K562 (cell line): ENCODE data around the gene IBTK. TPM values are rescaled to one million over a fixed set of nuclear protein-coding genes. Genes with fewer than 3 reads are reported as not detected.

ENCODE experiments used
- BACH1 ChIP-seq: fragments of 200-800 bp; sonication (Bioruptor generic); IDR thresholded peaks from 2 replicates; pipeline ENCODE4 v1.6.1; 2016; ENCODE audit warnings: missing genetic modification characterization, missing compliant biosample characterization
- CHD1 ChIP-seq: fragments of 200-600 bp; sonication (generic); IDR thresholded peaks from one replicate; pipeline ENCODE4 v1.6.1; 2012; ENCODE audit warnings: mild to moderate bottlenecking, moderate library complexity, low read length, inconsistent platforms
- CXXC5 ChIP-seq: fragments of 250-450 bp; sonication (Bioruptor Pico); IDR thresholded peaks from 2 replicates; pipeline ENCODE4 v1.8.0; 2022; ENCODE audit warnings: inconsistent platforms, mild to moderate bottlenecking, moderate library complexity
- DACH1 ChIP-seq: fragments of 450-650 bp; IDR thresholded peaks from 2 replicates; pipeline ENCODE4 v1.6.1; 2018; ENCODE audit not compliant: partially characterized antibody
- FOS ChIP-seq: IDR thresholded peaks from 3 replicates; pipeline ENCODE4 v1.6.1; 2011; ENCODE audit not compliant: insufficient read length; ENCODE audit errors: extremely low read depth
- FOXJ3 ChIP-seq: sonication (generic); formaldehyde crosslinking; IDR thresholded peaks from 2 replicates; pipeline ENCODE4 v1.4.0; 2020; ENCODE audit warnings: mild to moderate bottlenecking, missing genetic modification reagents
- GATAD2A ChIP-seq: fragments of 450-650 bp; IDR thresholded peaks from 2 replicates; pipeline ENCODE4 v1.6.1; 2017
- JUND ChIP-seq, 2 experiments: IDR thresholded peaks; 2 replicates in 1 of 2; 3 replicates in 1 of 2; pipeline ENCODE4 v1.6.1; 2011; ENCODE audit warnings: borderline replicate concordance in 2 of 2, low read depth in 2 of 2, low read length in 2 of 2, improper control_type of control experiment in 1 of 2, missing biosample characterization in 1 of 2, missing genetic modification characterization in 1 of 2, missing genetic modification reagents in 1 of 2
- NCOA2 ChIP-seq, 2 experiments: fragments of 450-650 bp; IDR thresholded peaks; 2 replicates each; pipeline ENCODE4 v1.6.1; 2018; ENCODE audit warnings: mild to moderate bottlenecking in 2 of 2, moderate library complexity in 1 of 2; ENCODE audit not compliant: partially characterized antibody in 2 of 2
- PHF21A ChIP-seq: fragments of 450-650 bp; IDR thresholded peaks from 2 replicates; pipeline ENCODE4 v1.6.1; 2017; ENCODE audit warnings: low read depth, borderline replicate concordance
- POLR3G ChIP-seq: IDR thresholded peaks from 2 replicates; pipeline ENCODE4 v1.6.1; 2011; ENCODE audit not compliant: insufficient read length, insufficient replicate concordance; ENCODE audit errors: extremely low read depth
- SP2 ChIP-seq: IDR thresholded peaks from 2 replicates; pipeline ENCODE4 v1.6.1; 2011; ENCODE audit warnings: mild to moderate bottlenecking, low read depth, low read length, moderate library complexity; ENCODE audit not compliant: poor library complexity, severe bottlenecking; ENCODE audit errors: extremely low read depth
- STAT6 ChIP-seq: sonication (generic); formaldehyde crosslinking; IDR thresholded peaks from 2 replicates; pipeline ENCODE4 v1.8.1; 2023; ENCODE audit warnings: mild to moderate bottlenecking, missing genetic modification reagents
- ZBTB2 ChIP-seq: fragments of 450-650 bp; IDR thresholded peaks from 2 replicates; pipeline ENCODE4 v1.6.1; 2016; ENCODE audit warnings: antibody characterized with exemption
- ZNF184 ChIP-seq: sonication (generic); formaldehyde crosslinking; IDR thresholded peaks from 2 replicates; pipeline ENCODE4 v1.5.0; 2020; ENCODE audit warnings: missing genetic modification reagents
- ZNF395 ChIP-seq: fragments of 200-800 bp; sonication (Bioruptor generic); IDR thresholded peaks from 2 replicates; pipeline ENCODE4 v1.6.1; 2017; ENCODE audit warnings: missing genetic modification characterization, missing compliant biosample characterization
- ZNF57 ChIP-seq: fragments of 450-650 bp; formaldehyde crosslinking; IDR thresholded peaks from 2 replicates; pipeline ENCODE4 v1.4.0; 2020; ENCODE audit warnings: mild to moderate bottlenecking, moderate library complexity
- ZNF644 ChIP-seq: fragments of 200-800 bp; sonication (Bioruptor generic); IDR thresholded peaks from 2 replicates; pipeline ENCODE4 v1.6.1; 2016; ENCODE audit warnings: low read depth, missing genetic modification characterization, missing compliant biosample characterization
- ZNF780A ChIP-seq: fragments of 250-450 bp; sonication (Bioruptor Pico); IDR thresholded peaks from 2 replicates; pipeline ENCODE4 v1.5.0; 2021; ENCODE audit warnings: mild to moderate bottlenecking
- polyA plus RNA-seq, 8 experiments: library from polyadenylated mRNA; depleted of rRNA in 4 of 8; stranded (reverse) in 5 of 8; unstranded in 3 of 8; fragments of >200 nt; fragmentation: Nextera tagmentation in 2 of 8; fragmentation: Illumina TruSeq in 1 of 8; extraction: Ambion mirVana in 2 of 8; extraction: Trizol in 1 of 8; gene quantifications; 2 replicates each; pipeline versions ENCODE4 v1.2.1 to v1.2.3, GENCODE V29; 2011 to 2014; ENCODE audit warnings: inconsistent platforms in 1 of 8, missing spikeins in 1 of 8
- total RNA-seq, 7 experiments: library from RNA; depleted of rRNA in 6 of 7; stranded (reverse); fragments of >200 nt in 6 of 7; fragmentation: Illumina TruSeq in 2 of 7; extraction: Trizol in 2 of 7; gene quantifications; 2 replicates each; pipeline versions ENCODE4 v1.2.1 to v1.2.3, GENCODE V29; 2011 to 2021; ENCODE audit warnings: low replicate concordance in 1 of 7
- TF ChIP-seq, protein P1 (sequence below): fragments of 150-350 bp; conservative IDR thresholded peaks from 2 replicates; pipeline ENCODE4 v1.6.1; 2014; ENCODE audit warnings: low read length

The IBTK gene
- total and polyA plus RNA-seq, 9 of the 15 experiments (the other 6 are each of a cell fraction or from before 2014, with no cell fraction given): 13.2 to 36.4 (median 21.8) TPM

- no peak for TF ChIP-seq POLR3G
- no peak for TF ChIP-seq FOXJ3 (CRISPR knock-in tag)
- peak; percentile 75 for TF ChIP-seq CHD1
- no peak for TF ChIP-seq ZNF184 (CRISPR knock-in tag)
- TF ChIP-seq STAT6 (CRISPR knock-in tag): no peak
- TF ChIP-seq FOS: no peak
- no peak for TF ChIP-seq DACH1
- no peak for TF ChIP-seq CXXC5 (CRISPR knock-in tag)
- TF ChIP-seq, protein P1, sequence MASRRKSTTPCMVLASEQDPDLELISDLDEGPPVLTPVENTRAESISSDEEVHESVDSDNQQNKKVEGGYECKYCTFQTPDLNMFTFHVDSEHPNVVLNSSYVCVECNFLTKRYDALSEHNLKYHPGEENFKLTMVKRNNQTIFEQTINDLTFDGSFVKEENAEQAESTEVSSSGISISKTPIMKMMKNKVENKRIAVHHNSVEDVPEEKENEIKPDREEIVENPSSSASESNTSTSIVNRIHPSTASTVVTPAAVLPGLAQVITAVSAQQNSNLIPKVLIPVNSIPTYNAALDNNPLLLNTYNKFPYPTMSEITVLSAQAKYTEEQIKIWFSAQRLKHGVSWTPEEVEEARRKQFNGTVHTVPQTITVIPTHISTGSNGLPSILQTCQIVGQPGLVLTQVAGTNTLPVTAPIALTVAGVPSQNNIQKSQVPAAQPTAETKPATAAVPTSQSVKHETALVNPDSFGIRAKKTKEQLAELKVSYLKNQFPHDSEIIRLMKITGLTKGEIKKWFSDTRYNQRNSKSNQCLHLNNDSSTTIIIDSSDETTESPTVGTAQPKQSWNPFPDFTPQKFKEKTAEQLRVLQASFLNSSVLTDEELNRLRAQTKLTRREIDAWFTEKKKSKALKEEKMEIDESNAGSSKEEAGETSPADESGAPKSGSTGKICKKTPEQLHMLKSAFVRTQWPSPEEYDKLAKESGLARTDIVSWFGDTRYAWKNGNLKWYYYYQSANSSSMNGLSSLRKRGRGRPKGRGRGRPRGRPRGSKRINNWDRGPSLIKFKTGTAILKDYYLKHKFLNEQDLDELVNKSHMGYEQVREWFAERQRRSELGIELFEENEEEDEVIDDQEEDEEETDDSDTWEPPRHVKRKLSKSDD: no peak
- no peak for TF ChIP-seq NCOA2 (IDR thresholded peaks at IDR 0.05; ENCODE audit: partially characterized antibody in 2 of 2)
- no peak for TF ChIP-seq ZNF644 (tag)
- TF ChIP-seq BACH1 (tag): peak; percentile 42; the same call in 1 of the 2 replicates
- TF ChIP-seq ZNF57: no peak
- TF ChIP-seq SP2: no peak
- no peak for TF ChIP-seq JUND (IDR thresholded peaks at IDR 0.05; ENCODE audit: borderline replicate concordance, low read depth, low read length)
- TF ChIP-seq JUND (tag; IDR thresholded peaks at IDR 0.05; ENCODE audit: borderline replicate concordance, low read depth, low read length): no peak; the same call in 2 of the 3 replicates
- no peak for TF ChIP-seq ZNF780A (CRISPR knock-in tag)
- TF ChIP-seq ZBTB2: no peak
- TF ChIP-seq PHF21A: no peak
- TF ChIP-seq ZNF395: peak; percentile 51
- no peak for TF ChIP-seq GATAD2A
These were observed 760 bp upstream of the IBTK start (continued) for GRCh38 chr6:82248273-82248735.
